Hepatocyte (in vitro differentiated cells): ENCODE measurements around the gene EGLN1. TPM values are rescaled to one million over a fixed set of nuclear protein-coding genes. Genes with fewer than 3 reads are reported as not detected.

ENCODE experiments used
- DNase-seq: peaks from one replicate; pipeline ENCODE4 v3.0.0-alpha.2; 2016; ENCODE audit warnings: low spot score
- H2AFZ ChIP-seq: fragments of 200-600 bp; sonication (generic); 2 replicates; pipeline ENCODE4 v1.6.0; 2016; ENCODE audit warnings: antibody characterized with exemption, mild to moderate bottlenecking
- H3K27ac ChIP-seq: fragments of 200-600 bp; sonication (generic); 2 replicates; pipeline ENCODE4 v1.5.1; 2016; ENCODE audit warnings: mild to moderate bottlenecking
- H3K27me3 ChIP-seq: fragments of 200-600 bp; sonication (generic); 2 replicates; pipeline ENCODE4 v1.6.1; 2016
- H3K36me3 ChIP-seq: fragments of 200-600 bp; sonication (generic); replicated peaks from 2 replicates; pipeline ENCODE4 v1.5.1; 2016; ENCODE audit warnings: low read depth; ENCODE audit not compliant: insufficient read depth
- H3K4me1 ChIP-seq: fragments of 200-600 bp; sonication (generic); 2 replicates; pipeline ENCODE4 v1.5.1; 2016; ENCODE audit warnings: mild to moderate bottlenecking, moderate library complexity; ENCODE audit not compliant: insufficient read depth
- H3K4me2 ChIP-seq: fragments of 200-600 bp; sonication (generic); 2 replicates; pipeline ENCODE4 v1.6.0; 2016
- H3K4me3 ChIP-seq: fragments of 200-600 bp; sonication (generic); 2 replicates; pipeline ENCODE4 v1.5.1; 2016; ENCODE audit warnings: mild to moderate bottlenecking
- H3K79me2 ChIP-seq: fragments of 200-600 bp; sonication (generic); 2 replicates; pipeline ENCODE4 v1.6.0; 2017; ENCODE audit warnings: mild to moderate bottlenecking
- H3K9me2 ChIP-seq: fragments of 200-600 bp; sonication (generic); replicated peaks from 2 replicates; pipeline ENCODE4 v1.6.0; 2017; ENCODE audit warnings: mild to moderate bottlenecking; ENCODE audit not compliant: insufficient read depth
- H3K9me3 ChIP-seq: fragments of 200-600 bp; sonication (generic); 2 replicates; pipeline ENCODE4 v1.5.1; 2016; ENCODE audit warnings: low read depth, mild to moderate bottlenecking
- H4K20me1 ChIP-seq: fragments of 200-600 bp; sonication (generic); 2 replicates; pipeline ENCODE4 v1.6.0; 2016; ENCODE audit warnings: mild to moderate bottlenecking; ENCODE audit not compliant: insufficient read depth, poor library complexity, severe bottlenecking
- EZH2 ChIP-seq: fragments of 200-600 bp; sonication (generic); IDR thresholded peaks from 2 replicates; pipeline ENCODE4 v1.6.1; 2016; ENCODE audit warnings: antibody characterized with exemption, mild to moderate bottlenecking, borderline replicate concordance
- EZH2phosphoT487 ChIP-seq: fragments of 200-600 bp; sonication (generic); IDR thresholded peaks from one replicate; pipeline ENCODE4 v1.6.1; 2018; ENCODE audit warnings: antibody characterized with exemption, mild to moderate bottlenecking, low read depth, moderate library complexity; ENCODE audit not compliant: unreplicated experiment, severe bottlenecking
- WGBS: methylation state at CpG from one replicate; pipeline ENCODE4 v1.1.6; 2016; ENCODE audit warnings: low lambda C conversion rate; ENCODE audit errors: missing lambda C conversion rate; 5-methylcytosine and 5-hydroxymethylcytosine counted together
- polyA plus RNA-seq: library from polyadenylated mRNA; unstranded; fragments of >200 nt; fragmentation: Nextera tagmentation; extraction: Ambion mirVana; gene quantifications from 2 replicates; pipeline ENCODE4 v1.2.1, GENCODE V29; 2016
- total RNA-seq: library from RNA; depleted of rRNA; stranded (reverse); fragments of >200 nt; gene quantifications from 2 replicates; pipeline ENCODE4 v1.2.3, GENCODE V29; 2014
- TF ChIP-seq, protein P1 (sequence below): fragments of 200-600 bp; sonication (generic); IDR thresholded peaks from 2 replicates; pipeline ENCODE4 v1.5.1; 2016; ENCODE audit warnings: antibody characterized with exemption, mild to moderate bottlenecking; ENCODE audit not compliant: poor library complexity

Gene EGLN1
- total and polyA plus RNA-seq, 2 experiments from 2014 or later: 20.5 to 36.5 TPM

DNA sequence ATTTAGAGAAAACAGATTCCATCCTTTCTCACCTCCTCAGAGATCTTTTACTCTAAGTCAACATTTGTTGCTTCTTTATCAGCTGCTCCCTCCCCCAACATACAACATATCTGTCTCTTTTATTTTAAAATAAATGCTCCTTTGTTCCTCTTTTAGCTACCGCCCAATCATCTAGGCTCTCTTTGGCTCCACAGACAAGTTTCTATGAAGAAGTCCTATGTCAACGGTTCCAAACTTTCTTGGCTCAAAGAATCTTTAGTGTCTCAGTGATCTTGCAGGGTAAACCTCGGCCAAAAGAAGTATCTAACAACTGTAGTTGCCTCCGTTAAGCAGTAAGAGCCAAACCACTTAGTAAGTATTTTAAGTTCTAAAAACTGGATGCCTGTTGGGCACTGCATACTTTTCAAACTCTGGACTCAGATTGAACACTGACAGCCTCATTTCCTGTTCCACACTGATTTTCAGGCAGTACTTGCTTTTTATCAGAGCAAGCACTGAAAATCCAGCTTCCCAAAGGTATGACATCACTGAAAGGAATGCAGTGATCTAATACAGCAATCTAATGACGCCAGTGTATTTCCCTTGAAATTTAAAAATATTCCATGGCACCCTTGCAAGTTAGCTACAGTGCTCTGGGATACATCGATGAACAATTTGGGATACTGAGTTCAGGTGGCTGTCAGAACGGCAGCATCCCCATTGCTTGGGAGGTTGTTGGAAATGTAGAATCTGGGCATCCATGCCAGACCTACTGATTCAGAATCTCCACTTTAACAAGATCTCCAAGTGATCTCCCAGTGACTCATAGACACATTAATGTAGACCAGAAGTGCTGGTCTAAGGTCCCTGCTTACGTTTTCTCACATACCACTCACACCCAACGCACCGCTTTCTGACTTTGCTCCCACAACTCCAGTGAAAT, 26.8 kb downstream of the EGLN1 start:
- peak overlapping the region; percentile 58 for H3K4me2 ChIP-seq
- H3K36me3 ChIP-seq: no peaks in the 10 kb centered on the region
- peak overlapping the region; percentile 90 for H3K27ac ChIP-seq
- H3K4me3 ChIP-seq: no peak overlapping the region
- no peaks in the 10 kb centered on the region for H3K9me2 ChIP-seq
- peaks cover 81% of the 10 kb centered on the region for H3K79me2 ChIP-seq
- H3K9me3 ChIP-seq: no peaks in the 10 kb centered on the region
- 47% methylated on average over 10 of the region's 10 CpGs for WGBS
- peak; percentile 71 for DNase-seq
- no peaks in the 10 kb centered on the region for H3K27me3 ChIP-seq
- peaks cover 12% of the 10 kb centered on the region for H3K4me1 ChIP-seq
- peaks cover 31% of the 10 kb centered on the region for H4K20me1 ChIP-seq
- TF ChIP-seq EZH2 (no peak), EZH2phosphoT487 (no peak)
- TF ChIP-seq, protein P1, sequence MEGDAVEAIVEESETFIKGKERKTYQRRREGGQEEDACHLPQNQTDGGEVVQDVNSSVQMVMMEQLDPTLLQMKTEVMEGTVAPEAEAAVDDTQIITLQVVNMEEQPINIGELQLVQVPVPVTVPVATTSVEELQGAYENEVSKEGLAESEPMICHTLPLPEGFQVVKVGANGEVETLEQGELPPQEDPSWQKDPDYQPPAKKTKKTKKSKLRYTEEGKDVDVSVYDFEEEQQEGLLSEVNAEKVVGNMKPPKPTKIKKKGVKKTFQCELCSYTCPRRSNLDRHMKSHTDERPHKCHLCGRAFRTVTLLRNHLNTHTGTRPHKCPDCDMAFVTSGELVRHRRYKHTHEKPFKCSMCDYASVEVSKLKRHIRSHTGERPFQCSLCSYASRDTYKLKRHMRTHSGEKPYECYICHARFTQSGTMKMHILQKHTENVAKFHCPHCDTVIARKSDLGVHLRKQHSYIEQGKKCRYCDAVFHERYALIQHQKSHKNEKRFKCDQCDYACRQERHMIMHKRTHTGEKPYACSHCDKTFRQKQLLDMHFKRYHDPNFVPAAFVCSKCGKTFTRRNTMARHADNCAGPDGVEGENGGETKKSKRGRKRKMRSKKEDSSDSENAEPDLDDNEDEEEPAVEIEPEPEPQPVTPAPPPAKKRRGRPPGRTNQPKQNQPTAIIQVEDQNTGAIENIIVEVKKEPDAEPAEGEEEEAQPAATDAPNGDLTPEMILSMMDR: no peak
- no peak overlapping the region for H2AFZ ChIP-seq

DNA sequence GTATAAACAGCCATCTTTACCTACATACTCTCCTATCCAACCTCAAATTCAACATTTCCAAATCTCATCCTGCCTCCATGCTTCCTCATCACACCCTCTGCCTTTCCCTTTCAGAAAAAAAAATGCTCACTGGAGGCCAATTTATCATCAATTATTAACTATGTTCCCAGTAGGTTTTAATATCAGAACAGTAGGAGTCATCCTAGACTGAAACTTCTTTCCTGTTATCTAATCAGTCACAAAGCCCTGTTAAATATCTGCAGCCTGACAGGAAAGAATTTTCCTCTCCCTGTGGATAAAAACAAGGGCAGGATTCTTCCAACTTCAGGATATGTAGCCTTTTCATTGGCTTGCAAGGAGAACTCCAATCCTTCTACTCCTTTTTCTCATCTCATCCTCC, 28.4 kb downstream of the EGLN1 start:
- H3K27me3 ChIP-seq: no peaks in the 10 kb centered on the region
- H3K4me1 ChIP-seq: peaks cover 12% of the 10 kb centered on the region
- DNase-seq: peak; percentile 27
- H2AFZ ChIP-seq: no peak overlapping the region
- peaks cover 81% of the 10 kb centered on the region for H3K79me2 ChIP-seq
- H3K9me2 ChIP-seq: no peaks in the 10 kb centered on the region
- no peak for TF ChIP-seq EZH2phosphoT487
- no peak for TF ChIP-seq EZH2
- TF ChIP-seq, protein P1: no peak
- no peaks in the 10 kb centered on the region for H3K9me3 ChIP-seq
- peaks cover 25% of the 10 kb centered on the region for H4K20me1 ChIP-seq
- H3K27ac ChIP-seq: peak overlapping the region; percentile 46
- H3K4me3 ChIP-seq: no peak overlapping the region
- H3K4me2 ChIP-seq: peak overlapping the region; percentile 3
- no peaks in the 10 kb centered on the region for H3K36me3 ChIP-seq

DNA sequence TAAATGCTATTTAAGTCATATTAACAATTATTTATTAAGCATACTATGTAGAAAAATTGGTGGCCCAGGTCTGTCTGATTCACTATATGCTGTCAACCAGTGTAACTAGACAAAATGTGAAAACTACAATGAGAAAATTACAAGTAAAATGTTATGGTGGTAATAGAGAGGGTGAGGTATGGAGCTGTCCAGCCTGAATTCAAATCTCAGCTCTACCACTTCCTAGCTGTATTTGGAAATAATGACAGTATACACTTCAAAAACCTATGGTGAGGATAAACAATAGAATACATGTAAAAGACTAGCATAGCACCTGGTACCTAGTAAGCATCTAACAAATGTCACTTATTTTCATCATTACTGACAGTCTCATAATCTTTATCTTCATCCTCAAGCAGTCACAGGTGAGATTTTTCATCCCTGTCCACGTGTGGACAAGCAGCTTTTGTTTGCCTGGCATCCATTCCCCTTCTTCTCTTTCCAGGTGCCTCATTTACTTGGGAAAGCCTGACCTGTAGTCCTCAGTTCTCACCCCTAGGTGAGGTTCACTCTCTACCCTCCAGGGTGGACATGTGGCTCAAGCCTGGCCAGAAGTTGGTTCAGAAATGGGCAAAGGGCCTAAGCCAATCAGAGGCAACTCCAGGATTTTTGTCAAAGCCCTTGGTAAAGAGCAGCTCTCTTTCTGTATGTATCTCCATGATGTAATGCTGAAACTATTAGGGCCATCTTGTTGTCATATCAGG, 29.5 kb downstream of the EGLN1 start:
- H3K4me2 ChIP-seq: no peak overlapping the region
- no peak for DNase-seq
- H3K4me3 ChIP-seq: no peak overlapping the region
- peaks cover 28% of the 10 kb centered on the region for H4K20me1 ChIP-seq
- no peaks in the 10 kb centered on the region for H3K9me3 ChIP-seq
- TF ChIP-seq EZH2phosphoT487: no peak
- no peak for TF ChIP-seq EZH2
- TF ChIP-seq, protein P1: no peak
- H3K27me3 ChIP-seq: no peaks in the 10 kb centered on the region
- no peaks in the 10 kb centered on the region for H3K36me3 ChIP-seq
- WGBS: 86% methylated on average over 1 of the region's 1 CpG
- H3K9me2 ChIP-seq: no peaks in the 10 kb centered on the region
- peaks cover 10% of the 10 kb centered on the region for H3K4me1 ChIP-seq
- H3K79me2 ChIP-seq: peaks cover 81% of the 10 kb centered on the region
- peak overlapping the region; percentile 46 for H3K27ac ChIP-seq
- H2AFZ ChIP-seq: no peak overlapping the region
